ENCODE data around the gene APPL1.
"Not testable (repeated sequence)": the region's sequence is repeated elsewhere in the genome, so short reads cannot be mapped to it uniquely, and the experiment has no call there.

The APPL1 gene

GRCh38 chr3:57274845-57275244, 47.3 kb downstream of the APPL1 start:
- no peak for DNase-seq

- DNase-seq: no peak
Measured at GRCh38 chr3:57275393-57275792, 47.9 kb downstream of the APPL1 start.

GRCh38 chr3:57278237-57278636, 50.7 kb downstream of the APPL1 start:
- no peak for DNase-seq

- no peak for DNase-seq
Measured at GRCh38 chr3:57279685-57280084, 52.2 kb downstream of the APPL1 start.

GRCh38 chr3:57281715-57282114, 54.2 kb downstream of the APPL1 start:
- no peak for DNase-seq

- no peak for DNase-seq
Measured at GRCh38 chr3:57283334-57283733, 55.8 kb downstream of the APPL1 start.

GRCh38 chr3:57287205-57287604, 59.7 kb downstream of the APPL1 start:
- no peak for DNase-seq

- DNase-seq: no peak
Measured at GRCh38 chr3:57288403-57288802, 60.9 kb downstream of the APPL1 start.

GRCh38 chr3:57292159-57292896, 64.8 kb downstream of the APPL1 start, which contains the start of gene ASB14:
ASB14 (minus strand) TSS chr3:57292685; CDS start chr3:57292033, 652 bp downstream.
- no peak for DNase-seq

- DNase-seq: no peak
Measured at GRCh38 chr3:57292897-57293526, 65.5 kb downstream of the APPL1 start.

- DNase-seq: no peak
Measured at GRCh38 chr3:57298041-57298440, 70.5 kb downstream of the APPL1 start.

- DNase-seq: not testable (repeated sequence)
Measured at GRCh38 chr3:57303520-57303919, 76.0 kb downstream of the APPL1 start.

- no peak for DNase-seq
Measured at GRCh38 chr3:57309769-57310360, 82.3 kb downstream of the APPL1 start.

GRCh38 chr3:57314204-57314603, 86.7 kb downstream of the APPL1 start:
- no peak for DNase-seq
